Activated B cell treated with CpG ODN at 0.5 μM for 24 hours (primary cell): ENCODE results near the gene ZFAND2A. TPM values are rescaled to one million over a fixed set of nuclear protein-coding genes. Genes with fewer than 3 reads are reported as not detected.

ENCODE experiments used
- ATAC-seq: fragments of 200-7000 bp; cut with Tn5 transposase; one replicate; pipeline ENCODE4 v1.10.0; 2021; ENCODE audit warnings: low read depth, mild to moderate bottlenecking, moderate library complexity
- CTCF ChIA-PET: fragments of 350-600 bp; sonication (Branson Sonifier 250); formaldehyde crosslinking; loops from one replicate; lab custom pipeline; 2021; ENCODE audit warnings: antibody characterized with exemption; lab: Charles Lee
- POLR2A ChIA-PET: fragments of 350-600 bp; sonication (Branson Sonifier 250); formaldehyde crosslinking; loops from one replicate; lab custom pipeline; 2021; ENCODE audit warnings: antibody characterized with exemption; lab: Charles Lee
- DNase-seq: peaks from one replicate; pipeline ENCODE4 v3.0.0; 2022
- H3K27ac Mint-ChIP-seq: one replicate; pipeline ENCODE4 v1.8.0; 2020; ENCODE audit warnings: mixed read lengths
- H3K27me3 Mint-ChIP-seq: one replicate; pipeline ENCODE4 v1.8.0; 2021; ENCODE audit warnings: mixed read lengths
- H3K36me3 Mint-ChIP-seq: one replicate; pipeline ENCODE4 v1.8.0; 2021; ENCODE audit warnings: low read depth, mixed read lengths
- H3K4me1 Mint-ChIP-seq: one replicate; pipeline ENCODE4 v1.8.0; 2021; ENCODE audit warnings: mixed read lengths
- H3K4me3 Mint-ChIP-seq: one replicate; pipeline ENCODE4 v1.8.0; 2020; ENCODE audit warnings: mild to moderate bottlenecking, mixed read lengths
- H3K9me3 Mint-ChIP-seq: one replicate; pipeline ENCODE4 v1.8.0; 2020; ENCODE audit warnings: mixed read lengths
- intact Hi-C: fragments of 100-400 bp; cut with micrococcal nuclease; formaldehyde crosslinking; loops from one replicate; pipeline ENCODE4 v1.15.1; 2024
- total RNA-seq: library from RNA; stranded (reverse); gene quantifications from 2 replicates; pipeline ENCODE4 v1.2.3, GENCODE V29; 2022
- TF ChIP-seq, protein P1 (sequence below): fragments of 200-600 bp; IDR thresholded peaks from one replicate; pipeline ENCODE4 v1.8.0; 2022; ENCODE audit warnings: antibody characterized with exemption, mild to moderate bottlenecking

Gene ZFAND2A
- total RNA-seq, 1 donor from 2014 or later, result 21.6 TPM

DNA sequence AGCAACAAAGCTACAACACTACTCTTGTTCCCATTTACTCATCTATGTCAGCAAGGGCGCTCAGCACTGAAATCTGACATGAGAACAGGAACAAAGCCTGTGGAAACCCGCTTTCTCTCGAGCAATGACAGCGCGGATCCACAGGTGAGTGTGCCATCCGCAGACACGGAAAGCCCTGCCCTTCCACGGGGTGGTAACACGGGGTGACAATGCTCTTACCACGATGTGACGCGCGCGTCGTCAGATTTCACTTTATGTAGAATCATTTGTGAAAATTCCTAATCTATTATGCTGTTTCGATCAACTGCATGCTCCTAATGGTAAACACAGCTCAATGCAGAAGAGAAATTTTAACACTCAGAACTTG is 34.4 kb downstream of the ZFAND2A start:
- H3K27ac Mint-ChIP-seq, result no peak overlapping the region
- H3K4me1 Mint-ChIP-seq, result peaks cover 7% of the 10 kb centered on the region
- ChIA-PET CTCF (no interaction called here), POLR2A (no interaction called here)
- no peak overlapping the region for H3K4me3 Mint-ChIP-seq
- DNase-seq (no peak), ATAC-seq (no peak)
- TF ChIP-seq, protein P1, sequence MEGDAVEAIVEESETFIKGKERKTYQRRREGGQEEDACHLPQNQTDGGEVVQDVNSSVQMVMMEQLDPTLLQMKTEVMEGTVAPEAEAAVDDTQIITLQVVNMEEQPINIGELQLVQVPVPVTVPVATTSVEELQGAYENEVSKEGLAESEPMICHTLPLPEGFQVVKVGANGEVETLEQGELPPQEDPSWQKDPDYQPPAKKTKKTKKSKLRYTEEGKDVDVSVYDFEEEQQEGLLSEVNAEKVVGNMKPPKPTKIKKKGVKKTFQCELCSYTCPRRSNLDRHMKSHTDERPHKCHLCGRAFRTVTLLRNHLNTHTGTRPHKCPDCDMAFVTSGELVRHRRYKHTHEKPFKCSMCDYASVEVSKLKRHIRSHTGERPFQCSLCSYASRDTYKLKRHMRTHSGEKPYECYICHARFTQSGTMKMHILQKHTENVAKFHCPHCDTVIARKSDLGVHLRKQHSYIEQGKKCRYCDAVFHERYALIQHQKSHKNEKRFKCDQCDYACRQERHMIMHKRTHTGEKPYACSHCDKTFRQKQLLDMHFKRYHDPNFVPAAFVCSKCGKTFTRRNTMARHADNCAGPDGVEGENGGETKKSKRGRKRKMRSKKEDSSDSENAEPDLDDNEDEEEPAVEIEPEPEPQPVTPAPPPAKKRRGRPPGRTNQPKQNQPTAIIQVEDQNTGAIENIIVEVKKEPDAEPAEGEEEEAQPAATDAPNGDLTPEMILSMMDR, result no peak
- no peaks in the 10 kb centered on the region for H3K27me3 Mint-ChIP-seq
- peaks cover 10% of the 10 kb centered on the region for H3K36me3 Mint-ChIP-seq
- intact Hi-C loops, result no loop called here
- H3K9me3 Mint-ChIP-seq, result no peaks in the 10 kb centered on the region

DNA sequence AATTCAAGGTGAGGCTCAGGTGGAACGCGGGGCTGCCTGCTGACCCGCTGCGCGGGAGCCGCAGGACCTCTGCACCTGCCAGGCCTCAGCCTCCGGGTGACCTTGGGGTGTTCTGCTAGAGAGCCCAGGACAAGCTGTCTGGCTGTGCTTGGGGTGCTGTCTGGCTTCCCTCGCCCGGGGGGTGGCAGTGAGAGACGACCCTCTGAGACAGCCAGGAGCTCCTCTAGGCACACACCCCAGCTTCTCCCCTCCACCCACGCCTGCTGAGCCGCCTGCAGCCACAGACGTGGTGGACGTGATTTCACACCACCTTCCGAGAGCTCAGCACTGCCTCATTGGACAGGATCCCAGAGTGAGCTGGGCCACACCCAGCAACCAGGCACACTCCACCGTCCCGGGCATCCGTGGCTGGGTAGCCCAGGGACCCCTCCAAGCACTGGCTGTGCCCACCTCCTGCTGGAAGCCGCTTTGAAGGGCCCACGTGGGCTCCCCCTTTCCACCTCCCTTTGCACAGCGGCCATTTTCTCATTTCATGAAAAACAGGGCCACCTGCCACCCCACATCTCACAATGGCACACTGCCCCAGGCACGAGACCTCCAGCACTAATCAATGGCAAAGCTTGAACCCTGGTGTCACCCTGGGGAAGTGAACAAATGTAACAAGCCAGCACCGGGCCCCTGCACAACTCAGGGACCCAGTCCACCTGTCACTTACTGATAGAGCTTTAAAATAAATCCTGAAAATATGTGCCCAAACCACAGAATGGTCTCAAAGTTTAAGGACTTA is 35.0 kb downstream of the ZFAND2A start:
- ATAC-seq (no peak), DNase-seq (no peak)
- TF ChIP-seq, protein P1, result no peak
- H3K27ac Mint-ChIP-seq, result no peak overlapping the region
- POLR2A ChIA-PET, result no interaction called here
- peaks cover 7% of the 10 kb centered on the region for H3K4me1 Mint-ChIP-seq
- H3K27me3 Mint-ChIP-seq, result no peaks in the 10 kb centered on the region
- intact Hi-C loops, result no loop called here
- H3K36me3 Mint-ChIP-seq, result peaks cover 10% of the 10 kb centered on the region
- CTCF ChIA-PET, result no interaction called here
- H3K4me3 Mint-ChIP-seq, result no peak overlapping the region
- no peaks in the 10 kb centered on the region for H3K9me3 Mint-ChIP-seq

DNA sequence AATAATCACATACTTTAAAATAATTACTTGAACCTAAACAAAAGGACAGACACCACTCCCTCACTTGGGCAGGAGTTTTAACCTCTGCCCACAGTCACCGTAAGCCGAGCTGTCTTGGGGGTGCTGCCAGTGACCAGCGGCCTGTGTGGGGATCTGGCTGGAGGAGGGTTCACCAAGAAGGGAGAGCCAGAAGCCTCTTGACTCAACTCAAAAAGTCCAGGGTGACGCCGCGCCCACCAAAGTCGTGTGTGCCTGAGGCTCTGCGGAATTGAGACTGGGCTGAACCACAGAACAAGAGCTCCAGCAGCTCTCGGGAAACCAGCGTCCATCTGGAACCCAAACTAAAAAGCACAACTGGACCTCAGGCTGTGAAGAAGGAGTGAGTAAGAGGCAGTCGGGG is 35.8 kb downstream of the ZFAND2A start:
- H3K27ac Mint-ChIP-seq, result no peak overlapping the region
- TF ChIP-seq, protein P1, result no peak
- H3K9me3 Mint-ChIP-seq, result no peaks in the 10 kb centered on the region
- ChIA-PET POLR2A (no interaction called here), CTCF (no interaction called here)
- ATAC-seq (no peak), DNase-seq (no peak)
- H3K4me1 Mint-ChIP-seq, result peaks cover 7% of the 10 kb centered on the region
- H3K27me3 Mint-ChIP-seq, result no peaks in the 10 kb centered on the region
- intact Hi-C loops, result no loop called here
- H3K36me3 Mint-ChIP-seq, result peaks cover 10% of the 10 kb centered on the region
- H3K4me3 Mint-ChIP-seq, result no peak overlapping the region

DNA sequence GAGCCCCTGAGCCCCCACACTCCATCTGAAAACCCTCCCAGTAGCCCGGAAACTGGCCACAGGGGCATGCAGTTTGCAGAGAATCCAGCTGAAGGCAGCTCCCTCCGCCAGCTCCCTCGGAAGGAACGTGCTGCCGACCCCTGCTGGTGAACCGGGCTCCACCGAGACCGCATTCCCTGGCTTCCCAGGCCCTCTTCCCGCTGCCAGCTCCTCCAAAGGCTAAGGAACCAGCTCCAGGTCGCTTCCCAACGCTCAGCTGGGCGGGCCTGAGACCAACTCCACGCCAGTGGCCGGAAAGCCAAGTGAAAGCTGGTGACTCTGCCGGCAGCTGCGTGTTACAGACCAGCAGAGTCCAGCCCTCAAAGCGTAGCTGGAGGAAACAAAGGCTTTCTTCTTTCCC is 36.3 kb downstream of the ZFAND2A start:
- ChIA-PET POLR2A (no interaction called here), CTCF (no interaction called here)
- peaks cover 7% of the 10 kb centered on the region for H3K4me1 Mint-ChIP-seq
- no peak overlapping the region for H3K27ac Mint-ChIP-seq
- peaks cover 10% of the 10 kb centered on the region for H3K36me3 Mint-ChIP-seq
- H3K9me3 Mint-ChIP-seq, result no peaks in the 10 kb centered on the region
- no peak overlapping the region for H3K4me3 Mint-ChIP-seq
- no peak for ATAC-seq
- no peaks in the 10 kb centered on the region for H3K27me3 Mint-ChIP-seq
- DNase-seq, result no peak
- TF ChIP-seq, protein P1, result no peak
- intact Hi-C loops, result no loop called here

DNA sequence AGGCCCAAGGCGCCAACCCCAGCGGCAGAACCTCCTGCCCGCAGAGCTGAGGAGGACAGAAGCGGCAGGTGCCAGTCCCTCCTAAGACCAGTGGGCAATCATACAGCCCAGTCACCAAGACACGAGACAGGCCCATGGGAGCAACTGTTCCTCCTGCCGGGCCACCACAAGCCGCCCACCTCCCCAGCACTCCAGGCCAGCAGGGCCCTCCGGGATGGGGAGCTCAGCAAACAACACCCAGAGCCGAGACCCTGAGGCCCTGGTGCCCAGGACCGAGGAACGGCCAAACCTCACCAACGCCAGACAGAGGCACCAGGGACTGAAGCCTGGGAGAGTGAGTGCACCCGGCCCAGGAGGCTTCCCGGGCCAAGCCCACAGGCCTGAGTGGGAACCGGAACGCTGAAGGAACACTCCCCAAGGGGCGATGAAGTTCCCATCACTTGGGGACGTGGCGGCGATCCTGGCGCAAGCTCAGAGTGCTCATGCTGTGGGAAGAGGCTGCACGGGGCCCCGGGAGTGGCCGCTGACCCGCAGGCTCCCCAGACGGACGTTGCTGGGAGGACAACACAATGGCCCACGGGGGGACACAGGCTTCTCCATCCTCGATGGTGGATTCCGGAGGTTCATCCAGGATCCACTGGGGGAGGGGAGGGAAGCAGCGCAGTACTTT is 37.0 kb downstream of the ZFAND2A start:
- no peaks in the 10 kb centered on the region for H3K9me3 Mint-ChIP-seq
- CTCF ChIA-PET, result no interaction called here

More for the DNA sequence above, 37.0 kb downstream of the ZFAND2A start:
- TF ChIP-seq, protein P1, result no peak
- Mint-ChIP-seq H3K27me3 (no peaks in the 10 kb centered on the region), H3K27ac (no peak overlapping the region), H3K36me3 (peaks cover 10% of the 10 kb centered on the region), H3K4me3 (no peak overlapping the region), H3K4me1 (peaks cover 7% of the 10 kb centered on the region)
- POLR2A ChIA-PET, result no interaction called here
- intact Hi-C loops, result no loop called here
- DNase-seq, result no peak
- ATAC-seq, result no peak
